EH (cell line): ENCODE results near the gene IL21R.
"Not testable (repeated sequence)": the region's sequence is repeated elsewhere in the genome, so short reads cannot be mapped to it uniquely, and the experiment has no call there.

Experiments used
- DNase-seq: peaks from one replicate; pipeline ENCODE4 v3.0.0-alpha.2; 2015; ENCODE audit warnings: low read depth

IL21R gene

GRCh38 chr16:27374804-27375425, 27.1 kb upstream of the IL21R start:
- DNase-seq: peak; percentile 79

GRCh38 chr16:27377666-27378485, 24.1 kb upstream of the IL21R start:
- DNase-seq: no peak

- peak; percentile 35 for DNase-seq
Observed at GRCh38 chr16:27378871-27379481, 23.0 kb upstream of the IL21R start.

- DNase-seq: no peak
Observed at GRCh38 chr16:27379919-27380318, 22.1 kb upstream of the IL21R start.

- no peak for DNase-seq
Observed at GRCh38 chr16:27381236-27381635, 20.7 kb upstream of the IL21R start.

- no peak for DNase-seq
Observed at GRCh38 chr16:27381974-27382855, 19.8 kb upstream of the IL21R start.

- DNase-seq: no peak
Observed at GRCh38 chr16:27383556-27384243, 18.3 kb upstream of the IL21R start.

GRCh38 chr16:27384425-27384824, 17.5 kb upstream of the IL21R start:
- no peak for DNase-seq

- DNase-seq: no peak
Observed at GRCh38 chr16:27385398-27385797, 16.6 kb upstream of the IL21R start.

GRCh38 chr16:27386674-27387073, 15.3 kb upstream of the IL21R start:
- DNase-seq: no peak

- no peak for DNase-seq
Observed at GRCh38 chr16:27387724-27388123, 14.2 kb upstream of the IL21R start.

GRCh38 chr16:27389272-27389961, 12.6 kb upstream of the IL21R start:
- no peak for DNase-seq

GRCh38 chr16:27390151-27390550, 11.8 kb upstream of the IL21R start:
- no peak for DNase-seq

GRCh38 chr16:27392671-27393070, 9.3 kb upstream of the IL21R start:
- no peak for DNase-seq

GRCh38 chr16:27394516-27394915, 7.5 kb upstream of the IL21R start:
- DNase-seq: no peak

- not testable (repeated sequence) for DNase-seq
Observed at GRCh38 chr16:27398341-27398893, 3.6 kb upstream of the IL21R start.

GRCh38 chr16:27398894-27399853, 2.8 kb upstream of the IL21R start:
- DNase-seq: no peak

- DNase-seq: no peak
Observed at GRCh38 chr16:27399969-27400368, 2.0 kb upstream of the IL21R start.
